Right forelimb (tissue), 1 donor: Measurements from ENCODE around the gene FAM120A.

Experiments
- DNase-seq: peaks from one replicate; pipeline ENCODE4 v3.0.0-alpha.2; 2018

Gene FAM120A

GRCh38 chr9:93580654-93581380 is 129.3 kb downstream of the FAM120A start:
- no peak for DNase-seq

DNA sequence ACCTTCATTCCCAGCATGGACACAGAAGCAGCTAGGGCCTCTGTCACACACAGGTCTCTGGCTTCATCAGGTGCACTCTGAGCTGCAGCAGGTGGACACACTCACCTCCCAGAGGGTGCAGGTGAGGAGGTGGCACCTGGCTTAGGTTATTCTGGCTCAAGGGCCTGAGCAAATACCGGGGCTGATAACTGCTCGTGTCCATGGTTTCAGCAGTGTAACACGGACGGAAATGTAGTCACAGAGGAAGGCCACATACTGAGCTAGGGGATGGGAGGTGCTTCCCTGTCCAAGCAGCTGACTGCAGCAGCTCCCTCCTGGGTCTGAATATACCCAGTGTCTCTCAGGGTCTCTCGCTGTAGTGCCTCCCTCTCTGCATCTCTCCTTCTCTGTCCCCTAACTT is 130.6 kb downstream of the FAM120A start:
- no peak for DNase-seq

- no peak for DNase-seq
Measured at GRCh38 chr9:93582550-93582949, 131.1 kb downstream of the FAM120A start.

DNA sequence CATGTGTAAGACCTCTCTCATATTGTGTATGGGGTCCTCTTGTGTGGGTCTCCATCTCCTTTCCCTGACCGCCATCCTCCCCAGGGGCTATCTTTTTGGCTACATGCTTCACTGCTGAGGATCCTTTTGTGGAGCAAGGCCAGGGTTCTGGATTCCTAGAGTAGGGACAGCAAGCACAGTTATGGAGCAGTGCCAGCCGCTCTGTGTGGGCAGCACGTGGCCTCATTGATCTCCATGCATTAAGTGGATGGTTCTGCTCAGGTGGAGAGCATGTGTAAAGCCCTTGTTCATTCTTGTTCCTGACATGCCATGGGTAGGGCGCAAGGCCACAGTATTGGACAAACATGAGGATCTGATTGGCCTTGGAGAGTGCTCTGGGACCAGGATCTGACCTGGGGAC is 133.8 kb downstream of the FAM120A start:
- no peak for DNase-seq

DNA sequence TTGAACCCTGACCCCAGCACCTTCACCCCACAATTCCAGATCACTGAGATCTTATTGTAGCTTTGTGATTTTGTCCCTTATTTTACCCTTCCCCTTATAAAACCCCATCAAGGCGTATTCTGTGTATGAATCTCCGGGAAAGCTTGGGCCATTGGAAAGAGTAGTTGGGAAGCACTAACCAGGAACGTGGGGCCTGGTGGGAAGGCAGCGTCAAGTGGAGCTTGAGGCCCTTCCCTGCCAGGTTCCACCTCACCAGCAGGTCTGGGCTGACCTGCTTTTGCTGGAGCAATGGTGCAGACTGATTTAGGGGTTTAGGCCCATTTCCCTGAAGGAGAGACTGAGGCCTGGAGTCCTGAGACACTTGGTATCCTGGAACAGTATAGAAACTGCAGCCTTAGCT is 134.2 kb downstream of the FAM120A start:
- no peak for DNase-seq

DNA sequence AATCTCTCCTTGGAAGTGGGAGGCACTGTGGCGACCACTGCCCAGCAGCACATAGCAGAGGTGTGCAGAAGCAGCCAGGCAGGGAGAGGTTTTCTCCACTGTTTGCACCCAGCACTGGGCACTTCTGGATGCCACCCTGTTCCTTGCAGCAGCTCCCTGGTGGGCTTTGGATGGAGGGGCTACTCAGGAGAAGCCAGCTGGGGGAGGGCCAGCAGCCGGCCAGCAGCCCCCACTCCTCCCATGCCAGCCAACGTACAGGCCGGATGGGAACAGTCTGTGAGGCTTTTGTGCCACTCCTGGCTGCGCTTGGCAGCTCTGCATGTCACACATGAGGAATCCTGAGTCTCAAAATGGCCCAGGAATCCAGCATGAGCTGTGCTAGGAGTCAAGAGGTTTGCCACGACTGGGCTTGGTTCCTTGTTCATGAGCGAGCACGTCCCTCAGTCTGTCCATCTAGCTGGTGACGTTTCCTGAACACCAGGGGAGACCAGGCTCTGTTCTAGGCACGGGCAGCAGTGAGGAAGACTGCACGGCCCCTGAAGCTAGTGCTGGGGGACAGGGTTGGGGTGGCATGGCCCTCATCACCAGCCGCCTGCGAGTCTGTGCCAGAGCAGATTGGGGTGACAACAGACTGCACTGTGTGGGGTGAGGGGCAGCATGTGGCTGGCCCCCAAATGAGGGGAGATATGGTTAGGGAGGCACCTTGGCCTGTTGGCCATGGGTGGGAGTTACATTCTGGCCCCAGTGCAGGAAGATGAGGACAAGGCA is 135.0 kb downstream of the FAM120A start:
- no peak for DNase-seq

DNA sequence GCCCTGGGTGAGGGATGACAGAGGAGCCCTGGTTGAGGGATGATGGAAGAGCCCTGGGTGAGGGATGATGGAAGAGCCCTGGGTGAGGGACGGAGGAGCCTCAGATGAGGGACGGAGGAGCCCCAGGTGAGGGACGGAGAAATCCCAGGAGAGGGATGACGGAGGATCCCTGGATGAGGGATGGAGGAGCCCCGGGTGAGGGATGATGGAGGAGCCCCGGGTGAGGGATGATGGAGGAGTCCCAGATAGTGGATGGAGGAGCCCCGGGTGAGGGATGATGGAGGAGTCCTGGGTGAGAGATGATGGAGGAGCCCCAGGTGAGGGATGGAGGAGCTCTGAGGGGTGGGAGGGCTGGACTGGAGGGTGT is 135.8 kb downstream of the FAM120A start:
- DNase-seq, result no peak

GRCh38 chr9:93587651-93588347 is 136.3 kb downstream of the FAM120A start:
- no peak for DNase-seq

DNA sequence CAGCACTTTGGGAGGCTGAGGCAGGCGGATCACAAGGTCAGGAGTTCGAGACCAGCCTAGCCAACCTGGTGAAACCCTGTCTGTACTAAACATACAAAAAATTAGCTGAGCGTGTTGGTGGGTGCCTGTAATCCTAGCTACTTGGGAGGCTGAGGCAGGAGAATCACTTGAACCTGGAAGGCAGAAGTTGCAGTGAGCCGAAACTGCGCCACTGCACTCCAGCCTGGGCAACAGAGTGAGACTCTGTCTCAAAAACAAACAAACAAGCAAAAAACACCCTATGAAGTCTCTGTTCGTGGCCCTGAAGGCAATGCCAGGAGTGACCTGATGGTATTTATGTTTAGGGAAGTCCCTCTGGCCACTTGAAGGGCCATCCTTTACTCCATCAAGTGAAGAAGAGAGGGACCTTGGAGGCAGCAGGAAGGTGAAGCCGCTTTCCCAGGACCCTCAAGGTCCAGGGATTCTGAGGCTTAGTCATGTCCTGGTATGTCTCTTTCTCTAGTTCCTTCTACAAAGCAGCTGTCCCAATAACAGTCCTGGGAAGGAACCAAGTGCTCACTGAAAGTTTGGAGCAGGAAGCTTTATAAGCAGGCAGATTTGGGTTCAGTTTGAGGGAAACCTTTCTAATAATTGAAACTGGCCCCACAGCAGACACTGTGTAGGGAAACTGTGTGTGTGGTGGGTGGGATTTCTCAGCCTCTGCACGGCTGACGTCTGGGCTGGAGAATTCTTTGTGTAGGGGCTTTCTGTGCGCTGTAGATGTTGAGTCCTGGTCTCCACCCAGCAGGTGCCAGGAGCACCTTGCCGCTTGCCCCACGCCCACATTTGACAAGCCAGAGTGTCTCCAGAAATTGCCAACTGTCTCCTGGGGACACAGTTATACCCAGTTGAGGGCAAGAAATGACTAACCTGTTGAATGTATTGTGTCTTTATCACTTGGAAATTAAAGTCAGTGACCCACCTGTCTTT is 137.4 kb downstream of the FAM120A start:
- DNase-seq, result no peak

DNA sequence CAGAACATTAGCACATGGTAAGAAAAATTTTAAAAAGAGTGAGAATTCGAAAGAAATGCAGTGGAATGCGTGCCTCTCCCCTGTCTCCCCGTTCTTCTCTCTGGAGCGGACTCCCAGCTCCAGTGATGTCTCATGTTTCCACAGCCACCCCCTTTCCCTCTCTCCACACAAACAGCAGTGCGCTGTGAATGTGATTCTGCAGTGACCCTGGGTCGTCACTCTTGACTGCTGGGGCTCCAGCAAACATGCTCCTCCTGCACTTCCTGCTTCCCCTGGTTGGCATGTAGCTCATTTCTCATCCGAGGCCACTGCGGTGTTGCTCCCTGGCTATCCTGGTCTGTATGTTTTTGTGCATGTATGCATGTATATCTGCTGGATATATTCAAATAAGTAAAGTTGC is 138.2 kb downstream of the FAM120A start:
- no peak for DNase-seq

DNA sequence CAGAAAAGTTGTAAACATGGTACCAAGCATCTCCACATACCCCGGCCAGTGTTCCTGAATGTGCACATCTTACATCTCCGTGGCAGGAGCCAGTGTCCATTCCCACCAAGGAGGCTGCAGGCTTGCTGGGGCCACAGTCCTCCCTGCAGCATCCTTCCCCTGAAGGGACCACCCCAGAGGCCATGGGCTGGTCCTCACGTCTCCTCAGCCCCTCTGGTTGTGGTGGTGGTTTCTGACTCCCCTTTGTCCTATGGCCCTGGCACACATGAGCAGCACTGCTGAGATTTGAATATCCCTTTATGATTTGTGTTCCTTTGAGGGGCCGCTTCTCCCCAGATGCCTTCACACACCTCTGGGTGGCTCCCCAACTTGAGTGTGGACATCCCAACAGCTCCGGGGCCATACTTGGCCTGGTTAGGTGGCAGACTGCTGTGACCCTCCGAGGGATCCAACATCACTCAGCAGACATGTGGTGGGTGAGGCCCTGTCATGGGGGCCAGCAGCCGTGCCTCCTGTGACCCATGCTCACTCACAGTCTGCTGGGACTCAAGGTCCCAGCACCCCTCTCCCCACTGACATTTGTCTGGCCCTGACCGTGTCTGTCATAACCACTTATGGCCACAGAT is 139.2 kb downstream of the FAM120A start:
- DNase-seq, result no peak

GRCh38 chr9:93591301-93592007 is 140.0 kb downstream of the FAM120A start:
- no peak for DNase-seq

- no peak for DNase-seq
Measured at GRCh38 chr9:93592008-93592642, 140.6 kb downstream of the FAM120A start.

DNA sequence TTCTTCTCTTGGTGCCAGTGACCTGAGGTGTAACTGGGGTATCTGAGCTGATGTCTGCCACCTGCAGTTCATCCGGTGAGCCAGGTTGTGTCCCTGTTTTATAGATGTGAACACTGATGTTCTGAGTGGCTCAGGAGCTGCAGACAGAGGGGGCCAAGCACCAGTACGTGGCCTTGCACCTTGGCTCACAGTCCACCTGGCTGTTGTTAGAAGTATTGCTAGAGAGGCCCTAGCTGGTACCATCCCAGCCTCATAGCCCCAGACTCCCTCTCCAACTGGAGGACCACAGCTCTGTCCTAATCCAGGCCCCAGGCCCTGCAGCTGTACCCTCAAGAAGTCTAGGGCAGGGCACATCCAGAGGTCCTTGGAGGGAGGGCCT is 141.1 kb downstream of the FAM120A start:
- no peak for DNase-seq

DNA sequence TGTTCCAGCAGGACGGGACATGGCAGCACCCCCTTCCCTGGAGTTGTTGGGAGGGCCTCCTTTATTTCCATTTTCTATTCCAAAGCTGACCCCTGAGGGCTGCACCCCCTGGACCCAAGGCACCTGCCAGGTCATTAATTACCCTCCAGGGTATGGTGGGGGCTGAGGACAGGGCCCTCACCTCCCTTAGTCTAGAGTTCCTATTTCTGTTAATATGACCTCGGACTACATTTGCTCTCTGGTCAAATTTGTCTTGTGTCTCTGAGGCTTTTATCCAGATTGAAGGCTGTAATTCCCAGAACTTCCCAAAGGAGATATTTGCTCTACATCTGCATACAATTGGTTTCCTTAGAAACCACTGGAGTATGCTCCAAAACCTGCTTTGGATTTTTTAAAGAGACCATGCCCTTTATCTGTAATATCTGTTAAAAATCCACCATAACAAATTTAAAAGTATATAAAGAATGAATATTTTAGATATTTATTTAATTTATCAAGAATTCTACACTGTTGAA is 141.7 kb downstream of the FAM120A start:
- DNase-seq, result no peak

GRCh38 chr9:93594041-93594756 is 142.7 kb downstream of the FAM120A start:
- no peak for DNase-seq

- DNase-seq, result no peak
Measured at GRCh38 chr9:93595461-93595860, 144.0 kb downstream of the FAM120A start.

GRCh38 chr9:93595861-93596365 is 144.4 kb downstream of the FAM120A start:
- DNase-seq, result no peak

DNA sequence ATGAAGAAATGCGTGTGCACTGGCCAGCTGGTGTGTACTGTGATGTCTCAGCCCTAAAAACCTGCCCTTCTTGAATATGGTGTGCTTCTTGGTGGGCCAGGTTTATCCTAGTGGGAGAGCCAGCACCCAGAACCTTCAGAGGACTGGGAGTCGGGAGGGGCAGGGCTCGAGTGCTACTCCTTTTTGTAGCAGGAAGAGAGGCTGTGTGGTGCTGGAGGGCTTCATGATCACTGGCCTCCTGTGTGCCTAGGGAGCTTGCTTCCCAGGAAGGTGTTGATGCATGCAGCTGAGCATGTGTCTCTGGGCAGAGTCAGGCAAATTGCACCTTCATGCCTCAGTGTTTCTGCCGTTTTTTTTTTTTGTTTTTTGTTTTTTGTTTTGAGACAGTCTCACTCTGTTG is 144.9 kb downstream of the FAM120A start:
- DNase-seq, result no peak

DNA sequence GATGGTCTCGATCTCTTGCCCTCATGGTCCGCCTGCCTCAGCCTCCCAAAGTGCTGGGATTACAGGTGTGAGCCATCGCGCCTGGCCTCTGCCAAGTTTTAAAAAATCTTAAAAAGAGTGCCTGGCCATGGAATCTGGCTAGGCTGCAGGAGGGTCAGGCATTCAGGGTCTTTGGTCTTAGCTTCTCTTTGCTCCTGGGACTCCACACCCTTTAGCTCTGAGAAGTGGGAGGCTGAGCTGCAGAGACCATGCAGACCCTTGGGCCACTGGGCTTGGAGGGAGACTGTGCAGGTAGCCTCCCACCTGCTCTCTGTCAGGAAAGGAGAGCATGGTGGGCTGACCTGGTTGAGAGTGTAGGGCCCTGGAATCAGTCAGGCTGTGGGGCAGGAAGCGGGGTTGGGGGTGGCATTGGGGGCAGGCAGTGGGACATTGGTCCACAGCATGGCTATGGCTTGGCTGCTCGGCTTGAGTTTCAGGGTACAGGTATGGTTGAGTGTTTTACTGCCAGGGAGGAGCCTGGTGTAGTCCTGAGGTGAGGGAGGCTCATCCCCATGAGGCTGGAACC is 145.7 kb downstream of the FAM120A start:
- DNase-seq, result no peak
